Ecto neural progenitor cell (in vitro differentiated cells): Measurements from ENCODE around the gene HADHA.

ENCODE experiments used
- DNase-seq: peaks from one replicate; pipeline ENCODE4 v3.0.0-alpha.2; 2018; ENCODE audit warnings: low spot score

The HADHA gene

GRCh38 chr2:26245231-26245732, 850 bp upstream of the HADHA start:
- no peak for DNase-seq

GRCh38 chr2:26243470-26244308, 743 bp downstream of the HADHA start:
- DNase-seq: no peak

DNA sequence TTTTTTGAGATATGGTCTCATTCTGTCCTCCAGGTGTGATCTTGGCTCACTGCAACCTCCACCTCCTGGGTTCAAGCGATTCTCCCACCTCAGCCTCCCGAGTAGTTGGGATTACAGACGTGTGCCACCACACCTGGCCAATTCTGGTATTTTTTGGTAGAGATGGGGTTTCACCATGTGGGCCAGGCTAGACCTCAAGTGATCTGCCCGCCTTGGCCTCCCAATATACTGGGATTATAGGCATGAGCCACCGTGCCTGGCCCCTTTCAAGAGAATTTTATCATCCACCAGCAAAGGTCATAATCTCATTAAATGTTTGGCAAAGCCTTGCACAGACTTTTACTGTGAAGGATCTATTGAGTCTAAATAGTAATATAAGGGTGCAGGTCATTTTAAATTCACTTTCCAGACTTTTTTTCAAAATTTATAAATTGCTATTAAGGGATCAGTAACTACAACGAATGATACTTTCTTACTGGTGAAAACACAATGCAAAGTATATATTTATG, 2.5 kb downstream of the HADHA start:
- no peak for DNase-seq

GRCh38 chr2:26238311-26238958, 6.0 kb downstream of the HADHA start:
- DNase-seq: no peak

GRCh38 chr2:26237868-26238267, 6.6 kb downstream of the HADHA start:
- no peak for DNase-seq

GRCh38 chr2:26235089-26235488, 9.3 kb downstream of the HADHA start:
- DNase-seq: no peak

- DNase-seq: no peak
These were observed 13.6 kb downstream of the HADHA start for GRCh38 chr2:26230806-26231205.

GRCh38 chr2:26229595-26229994, 14.8 kb downstream of the HADHA start:
- DNase-seq: no peak

DNA sequence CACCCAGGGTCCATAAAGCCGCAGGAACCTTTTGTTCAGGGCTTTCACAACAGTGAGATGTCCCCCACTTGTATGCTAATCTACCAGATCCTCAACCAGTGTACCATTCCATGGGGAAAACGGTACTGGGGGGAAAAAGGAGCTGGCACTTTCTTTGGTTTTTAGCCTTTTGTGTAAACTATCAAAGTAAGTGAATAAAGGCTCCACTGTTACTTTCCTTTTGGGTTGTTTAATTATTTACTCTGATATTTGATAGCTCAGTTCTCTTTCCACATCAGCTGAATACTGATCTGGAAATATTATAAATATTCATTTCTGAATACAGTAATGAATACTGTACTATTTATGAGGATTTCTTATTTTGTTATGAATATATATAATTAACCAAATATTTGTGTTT, 20.3 kb downstream of the HADHA start:
- no peak for DNase-seq

DNA sequence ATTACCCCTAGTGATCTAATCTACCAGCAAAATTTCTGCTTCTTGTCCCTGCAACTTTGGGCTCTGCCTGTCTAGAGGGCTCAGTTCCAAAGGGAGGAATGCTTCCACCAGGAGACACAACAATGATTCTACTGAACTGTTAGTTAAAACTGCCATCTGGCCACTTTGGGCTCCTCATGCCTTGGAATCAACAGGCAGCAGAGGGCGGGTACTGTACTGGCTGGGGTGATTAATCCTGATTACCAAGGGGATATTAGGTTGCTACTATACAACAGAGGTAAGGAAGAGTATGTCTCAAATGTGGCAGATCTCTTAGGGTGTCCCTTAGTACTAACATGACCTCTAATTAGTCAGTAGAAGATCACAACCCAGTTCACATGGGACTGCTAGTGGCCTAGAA, 21.4 kb downstream of the HADHA start:
- no peak for DNase-seq

- no peak for DNase-seq
These were observed 26.7 kb downstream of the HADHA start for GRCh38 chr2:26217720-26218119.

DNA sequence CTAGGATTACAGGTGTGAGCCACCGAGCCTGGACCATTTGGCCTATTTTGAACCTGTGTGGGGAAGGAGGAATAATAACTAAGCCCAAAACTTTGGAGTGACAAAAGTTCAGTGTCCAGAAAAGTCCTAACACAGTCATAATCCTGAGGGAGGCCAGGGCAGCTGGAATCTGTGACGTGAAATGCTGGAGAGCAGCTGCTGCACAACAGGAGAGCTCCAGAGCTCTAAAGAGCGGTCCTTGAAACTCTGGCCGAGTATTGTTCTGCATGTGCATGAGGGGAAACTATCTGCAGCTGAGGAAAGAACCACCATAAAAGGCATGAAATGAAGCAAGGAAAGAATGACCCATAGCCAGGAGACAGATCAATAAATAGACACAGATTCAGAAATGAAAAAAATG, 27.8 kb downstream of the HADHA start:
- DNase-seq: no peak

DNA sequence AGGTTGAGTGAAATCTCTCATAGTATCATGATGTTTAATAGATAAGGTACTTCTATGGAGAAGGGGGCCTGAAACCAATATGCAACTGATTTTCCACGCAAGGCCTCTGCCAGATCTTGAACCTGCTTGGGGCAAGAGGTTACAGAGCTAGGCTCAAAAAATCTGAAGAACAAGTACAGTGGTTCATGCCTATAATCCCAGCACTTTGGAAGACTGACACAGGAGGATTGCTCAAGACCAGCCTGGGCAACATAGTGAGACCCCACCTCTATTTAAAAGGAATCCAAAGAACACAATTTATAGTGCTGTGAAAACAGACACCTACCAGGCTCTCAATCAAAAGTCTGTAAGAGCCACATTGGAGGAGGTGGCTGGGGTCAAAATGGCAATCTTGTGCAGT, 28.6 kb downstream of the HADHA start:
- no peak for DNase-seq

DNA sequence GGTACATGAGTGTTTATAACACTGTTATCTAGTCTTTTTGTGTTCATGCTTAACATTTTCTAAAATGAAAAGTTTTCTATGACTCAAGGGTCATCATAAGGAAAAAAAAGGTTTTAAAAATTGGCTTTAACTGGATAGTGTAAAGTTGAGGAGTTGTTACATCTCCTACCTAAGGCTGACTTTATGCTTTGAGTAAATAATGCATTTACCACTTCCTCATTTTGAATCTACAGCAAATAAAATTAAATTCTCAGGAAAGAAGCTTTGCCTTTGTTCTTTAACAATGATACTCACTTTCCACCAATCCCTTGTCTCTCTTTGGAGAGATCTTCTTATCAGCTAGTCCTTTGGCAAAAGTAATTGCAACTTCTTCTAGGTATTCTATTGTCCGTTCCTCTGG, 29.7 kb downstream of the HADHA start:
- DNase-seq: no peak

- no peak for DNase-seq
These were observed 32.4 kb downstream of the HADHA start for GRCh38 chr2:26212011-26212410.

DNA sequence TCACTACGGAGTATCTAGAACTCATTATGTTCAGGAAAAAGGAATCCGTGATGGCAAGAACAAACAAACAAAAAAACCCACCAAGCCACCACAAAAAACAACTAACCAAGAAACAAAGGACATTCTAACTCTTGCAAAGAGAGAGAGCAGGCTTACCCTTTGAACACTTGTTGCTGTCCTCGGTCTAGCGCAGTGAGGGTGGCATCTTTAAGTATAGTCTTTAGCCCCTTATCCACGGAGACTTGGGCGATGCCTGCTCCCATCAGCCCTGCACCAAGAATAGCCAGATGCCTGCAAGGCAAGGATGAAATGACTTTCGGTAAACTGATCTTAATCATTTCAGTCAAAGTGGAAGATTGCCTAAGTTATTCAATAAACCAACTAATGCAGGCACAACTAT, 40.5 kb downstream of the HADHA start:
- no peak for DNase-seq

DNA sequence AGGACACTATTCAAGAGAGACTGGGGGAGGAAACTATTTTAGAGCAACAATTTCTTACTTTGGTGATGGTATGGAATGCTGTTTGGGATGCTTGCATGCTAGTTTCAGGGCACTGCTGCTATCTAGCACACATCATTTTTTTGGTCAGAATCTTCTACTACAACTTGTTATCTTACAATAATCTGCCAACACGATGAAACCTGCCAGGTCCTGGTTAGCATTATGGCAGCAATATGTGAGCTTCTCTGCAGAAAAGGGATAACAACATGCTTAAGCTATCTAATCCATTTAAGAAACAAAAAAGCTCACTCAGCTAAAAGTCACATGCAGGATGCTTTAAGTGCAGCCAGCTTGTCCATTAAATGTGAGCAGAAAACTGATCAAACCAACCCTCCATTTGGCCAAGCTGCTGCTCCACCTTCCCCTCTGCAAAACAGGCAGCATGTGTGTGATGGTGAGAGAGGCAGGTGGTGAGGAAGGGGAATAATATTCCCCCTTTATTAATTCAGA, 41.4 kb downstream of the HADHA start:
- no peak for DNase-seq

GRCh38 chr2:26197516-26197915, 46.9 kb downstream of the HADHA start:
- DNase-seq: no peak

GRCh38 chr2:26196683-26197418, 47.6 kb downstream of the HADHA start:
- no peak for DNase-seq

- DNase-seq: no peak
These were observed 49.1 kb downstream of the HADHA start for GRCh38 chr2:26195040-26195984.

GRCh38 chr2:26193578-26194231, 50.7 kb downstream of the HADHA start:
- DNase-seq: no peak
